ENCODE results near the gene FGD6. TPM values are rescaled to one million over a fixed set of nuclear protein-coding genes. Genes with fewer than 3 reads are reported as not detected.

The FGD6 gene
- total and polyA plus RNA-seq, 2 of the 4 experiments (the other 2 are of a cell fraction): 2.6 to 9.5 TPM

- DNase-seq: no peak
- TF ChIP-seq CHD1 (IDR thresholded peaks at IDR 0.05; ENCODE audit: low read depth, low read length) (no peak), ELK1 (IDR thresholded peaks at IDR 0.05; ENCODE audit: borderline replicate concordance, low read depth, low read length) (no peak), MXI1 (IDR thresholded peaks at IDR 0.05; ENCODE audit: borderline replicate concordance, low read depth, low read length) (no peak), USF2 (IDR thresholded peaks at IDR 0.05; ENCODE audit: low read depth, low read length) (no peak), RCOR1 (IDR thresholded peaks at IDR 0.05; ENCODE audit: insufficient replicate concordance, low read length) (no peak), CEBPB (IDR thresholded peaks at IDR 0.05; ENCODE audit: low read depth, low read length) (no peak), MAFK (IDR thresholded peaks at IDR 0.05; ENCODE audit: low read depth, low read length) (no peak), RAD21 (IDR thresholded peaks at IDR 0.05; ENCODE audit: low read length) (no peak), BHLHE40 (IDR thresholded peaks at IDR 0.05; ENCODE audit: low read depth, low read length) (no peak), FOS (IDR thresholded peaks at IDR 0.05; ENCODE audit: low read depth, low read length) (no peak), SMC3 (IDR thresholded peaks at IDR 0.05; ENCODE audit: low read depth, low read length) (no peak), MAZ (IDR thresholded peaks at IDR 0.05; ENCODE audit: borderline replicate concordance, low read depth, low read length) (no peak)
- CTCF ChIA-PET: interaction anchor here (0.6 kb wide), 1 partner anchor 93 kb away, joined by 6 read pairs; no protein-coding TSS in a partner anchor
- Histone ChIP-seq H3K36me3 (ENCODE audit: control insufficient read depth, insufficient read depth, low read length) (peaks cover 8% of the 10 kb centered on the region; the same call in 1 of the 2 replicates), H3K23ac (ENCODE audit: low read depth, low read length) (no peak overlapping the region), H2BK120ac (ENCODE audit: low read depth, low read length) (no peak overlapping the region), H4K5ac (ENCODE audit: low read depth, low read length) (no peak overlapping the region), H3K14ac (replicated peaks; ENCODE audit: low read depth, low read length) (no peak overlapping the region), H3K27ac (ENCODE audit: insufficient read depth, low read length) (no peak overlapping the region), H3K4me2 (ENCODE audit: low read depth, low read length) (no peak overlapping the region), H3K4ac (ENCODE audit: low read depth, low read length) (no peak overlapping the region), H4K91ac (ENCODE audit: insufficient read depth, low read depth, low read length) (no peak overlapping the region), H2BK5ac (ENCODE audit: low read depth, low read length, poor library complexity, severe bottlenecking) (no peak overlapping the region), H2AK5ac (ENCODE audit: low read depth, low read length) (no peak overlapping the region), H3K27me3 (ENCODE audit: control insufficient read depth, insufficient read depth, low read length) (no peaks in the 10 kb centered on the region), H3K4me1 (ENCODE audit: control insufficient read depth, insufficient read depth, low read length) (no peaks in the 10 kb centered on the region), H2AFZ (replicated peaks; ENCODE audit: low read length, poor library complexity) (no peak overlapping the region), H4K8ac (ENCODE audit: low read depth in 2 of 2, low read length in 2 of 2) (no peak overlapping the region), H3K9me3 (ENCODE audit: control insufficient read depth, insufficient read depth, low read length) (no peaks in the 10 kb centered on the region), H2BK20ac (ENCODE audit: low read depth, low read length) (no peak overlapping the region), H3K79me1 (ENCODE audit: low read depth in 1 of 2, low read length in 2 of 2) (no peaks in the 10 kb centered on the region), H2AK9ac (replicated peaks; ENCODE audit: low read depth, low read length, poor library complexity) (no peak overlapping the region), H2BK15ac (ENCODE audit: low read depth, low read length) (no peak overlapping the region), H3K9me1 (ENCODE audit: insufficient read depth, low read length) (no peaks in the 10 kb centered on the region), H3K18ac (ENCODE audit: low read depth, low read length) (no peak overlapping the region), H3K4me3 (ENCODE audit: insufficient read depth, low read depth, low read length) (no peak overlapping the region), H3K9ac (ENCODE audit: low read depth, low read length) (no peak overlapping the region), H4K20me1 (ENCODE audit: insufficient read depth, low read length) (no peaks in the 10 kb centered on the region), H3K56ac (ENCODE audit: extremely low read depth, insufficient read depth, low read length) (no peak overlapping the region)
- intact Hi-C loops (cut with micrococcal nuclease) (no loop called here), in situ Hi-C loops (cut with MboI; ENCODE audit: low sequenced_read_pairs) (no loop called here), dilution Hi-C loops (cut with HindIII; ENCODE audit: low sequenced_read_pairs, unreplicated experiment) (no loop called here)
- POLR2A ChIA-PET (ENCODE audit: unreplicated experiment): no interaction called here
- no CpG with 5 or more reads among the region's 3 CpGs for WGBS, 2 experiments (ENCODE audit: extremely low coverage in 2 of 2, insufficient read length in 1 of 2)
- no TSS peak for BruUV-seq (replicated peaks)
- no peak for ATAC-seq (ENCODE audit: low read depth)
Observed at GRCh38 chr12:95126736-95127135, 90.5 kb downstream of the FGD6 start.

Measured in IMR-90 (cell line).